ENCODE data around the gene REM2. TPM values are rescaled to one million over a fixed set of nuclear protein-coding genes. Genes with fewer than 3 reads are reported as not detected.

The REM2 gene
- total and polyA plus RNA-seq, 4 donors = 0.08 to 0.14 (median 0.11) TPM; not detected in 1

DNA sequence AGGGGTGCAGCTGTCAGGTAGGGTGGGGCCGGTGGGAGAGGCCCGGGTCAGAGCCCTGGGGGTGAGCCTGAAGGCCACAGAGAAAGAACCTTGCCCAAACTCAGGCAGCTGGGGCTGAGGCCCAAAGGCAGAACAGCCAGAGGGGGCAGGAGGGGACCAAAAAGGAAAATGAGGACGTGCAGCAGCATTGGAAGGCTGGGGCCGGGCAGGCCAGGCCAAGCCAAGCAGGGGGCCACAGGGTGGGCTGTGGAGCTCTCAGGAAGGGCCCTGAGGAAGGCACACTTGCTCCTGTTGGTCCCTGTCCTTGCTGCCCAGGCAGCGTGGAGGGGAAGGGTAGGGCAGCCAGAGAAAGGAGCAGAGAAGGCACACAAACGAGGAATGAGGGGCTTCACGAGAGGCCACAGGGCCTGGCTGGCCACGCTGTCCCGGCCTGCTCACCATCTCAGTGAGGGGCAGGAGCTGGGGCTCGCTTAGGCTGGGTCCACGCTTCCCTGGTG lies 36.2 kb upstream of the REM2 start:
- Histone ChIP-seq H3K27me3 (ENCODE audit: control insufficient read depth in 4 of 4, insufficient read depth in 4 of 4, low read length in 3 of 4) (no peaks in the 10 kb centered on the region), H3K9me3 (ENCODE audit: control insufficient read depth in 4 of 4, low read length in 3 of 4) (no peaks in the 10 kb centered on the region), H3K27ac (ENCODE audit: low read depth in 1 of 2, low read length in 2 of 2) (no peak overlapping the region), H3K9ac (ENCODE audit: low read depth in 1 of 2, low read length in 2 of 2) (no peak overlapping the region), H3K36me3 (ENCODE audit: control insufficient read depth in 4 of 4, insufficient read depth in 3 of 4, low read depth in 1 of 4, low read length in 3 of 4) (peaks cover 2 to 12% (median 4%) of the 10 kb centered on the region in 4 donors), H3K4me1 (ENCODE audit: control insufficient read depth in 4 of 4, insufficient read depth in 4 of 4, low read length in 3 of 4) (peaks cover 0 to 5% (median 3%) of the 10 kb centered on the region in 4 donors), H3K4me3 (ENCODE audit: low read depth in 1 of 3, low read length in 3 of 3) (no peak overlapping the region)
- WGBS = 91% methylated on average over 11 of the region's 11 CpGs
- TF ChIP-seq, protein P1, sequence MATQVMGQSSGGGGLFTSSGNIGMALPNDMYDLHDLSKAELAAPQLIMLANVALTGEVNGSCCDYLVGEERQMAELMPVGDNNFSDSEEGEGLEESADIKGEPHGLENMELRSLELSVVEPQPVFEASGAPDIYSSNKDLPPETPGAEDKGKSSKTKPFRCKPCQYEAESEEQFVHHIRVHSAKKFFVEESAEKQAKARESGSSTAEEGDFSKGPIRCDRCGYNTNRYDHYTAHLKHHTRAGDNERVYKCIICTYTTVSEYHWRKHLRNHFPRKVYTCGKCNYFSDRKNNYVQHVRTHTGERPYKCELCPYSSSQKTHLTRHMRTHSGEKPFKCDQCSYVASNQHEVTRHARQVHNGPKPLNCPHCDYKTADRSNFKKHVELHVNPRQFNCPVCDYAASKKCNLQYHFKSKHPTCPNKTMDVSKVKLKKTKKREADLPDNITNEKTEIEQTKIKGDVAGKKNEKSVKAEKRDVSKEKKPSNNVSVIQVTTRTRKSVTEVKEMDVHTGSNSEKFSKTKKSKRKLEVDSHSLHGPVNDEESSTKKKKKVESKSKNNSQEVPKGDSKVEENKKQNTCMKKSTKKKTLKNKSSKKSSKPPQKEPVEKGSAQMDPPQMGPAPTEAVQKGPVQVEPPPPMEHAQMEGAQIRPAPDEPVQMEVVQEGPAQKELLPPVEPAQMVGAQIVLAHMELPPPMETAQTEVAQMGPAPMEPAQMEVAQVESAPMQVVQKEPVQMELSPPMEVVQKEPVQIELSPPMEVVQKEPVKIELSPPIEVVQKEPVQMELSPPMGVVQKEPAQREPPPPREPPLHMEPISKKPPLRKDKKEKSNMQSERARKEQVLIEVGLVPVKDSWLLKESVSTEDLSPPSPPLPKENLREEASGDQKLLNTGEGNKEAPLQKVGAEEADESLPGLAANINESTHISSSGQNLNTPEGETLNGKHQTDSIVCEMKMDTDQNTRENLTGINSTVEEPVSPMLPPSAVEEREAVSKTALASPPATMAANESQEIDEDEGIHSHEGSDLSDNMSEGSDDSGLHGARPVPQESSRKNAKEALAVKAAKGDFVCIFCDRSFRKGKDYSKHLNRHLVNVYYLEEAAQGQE (IDR thresholded peaks at IDR 0.05) = no peak
- TF ChIP-seq YY1 (IDR thresholded peaks at IDR 0.05) (no peak), NR2F2 (IDR thresholded peaks at IDR 0.05) (no peak), HNF4A (conservative IDR thresholded peaks at IDR 0.05) (no peak), JUND (IDR thresholded peaks at IDR 0.05) (no peak), TAF1 (conservative IDR thresholded peaks at IDR 0.05) (no peak), FOXA2 (IDR thresholded peaks at IDR 0.05) (no peak), EGR1 (IDR thresholded peaks at IDR 0.05; ENCODE audit: low read depth in 2 of 2) (no peak), RAD21 (IDR thresholded peaks at IDR 0.05) (no peak), RXRA (IDR thresholded peaks at IDR 0.05) (no peak), FOXA1 (IDR thresholded peaks at IDR 0.05) (no peak)
- TF ChIP-seq, protein P2, sequence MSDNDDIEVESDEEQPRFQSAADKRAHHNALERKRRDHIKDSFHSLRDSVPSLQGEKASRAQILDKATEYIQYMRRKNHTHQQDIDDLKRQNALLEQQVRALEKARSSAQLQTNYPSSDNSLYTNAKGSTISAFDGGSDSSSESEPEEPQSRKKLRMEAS (IDR thresholded peaks at IDR 0.05) = no peak
- TF ChIP-seq, protein P3, sequence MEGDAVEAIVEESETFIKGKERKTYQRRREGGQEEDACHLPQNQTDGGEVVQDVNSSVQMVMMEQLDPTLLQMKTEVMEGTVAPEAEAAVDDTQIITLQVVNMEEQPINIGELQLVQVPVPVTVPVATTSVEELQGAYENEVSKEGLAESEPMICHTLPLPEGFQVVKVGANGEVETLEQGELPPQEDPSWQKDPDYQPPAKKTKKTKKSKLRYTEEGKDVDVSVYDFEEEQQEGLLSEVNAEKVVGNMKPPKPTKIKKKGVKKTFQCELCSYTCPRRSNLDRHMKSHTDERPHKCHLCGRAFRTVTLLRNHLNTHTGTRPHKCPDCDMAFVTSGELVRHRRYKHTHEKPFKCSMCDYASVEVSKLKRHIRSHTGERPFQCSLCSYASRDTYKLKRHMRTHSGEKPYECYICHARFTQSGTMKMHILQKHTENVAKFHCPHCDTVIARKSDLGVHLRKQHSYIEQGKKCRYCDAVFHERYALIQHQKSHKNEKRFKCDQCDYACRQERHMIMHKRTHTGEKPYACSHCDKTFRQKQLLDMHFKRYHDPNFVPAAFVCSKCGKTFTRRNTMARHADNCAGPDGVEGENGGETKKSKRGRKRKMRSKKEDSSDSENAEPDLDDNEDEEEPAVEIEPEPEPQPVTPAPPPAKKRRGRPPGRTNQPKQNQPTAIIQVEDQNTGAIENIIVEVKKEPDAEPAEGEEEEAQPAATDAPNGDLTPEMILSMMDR (IDR thresholded peaks at IDR 0.05; ENCODE audit: low read depth, low read length, missing input control) = no peak
- TF ChIP-seq, protein P4, sequence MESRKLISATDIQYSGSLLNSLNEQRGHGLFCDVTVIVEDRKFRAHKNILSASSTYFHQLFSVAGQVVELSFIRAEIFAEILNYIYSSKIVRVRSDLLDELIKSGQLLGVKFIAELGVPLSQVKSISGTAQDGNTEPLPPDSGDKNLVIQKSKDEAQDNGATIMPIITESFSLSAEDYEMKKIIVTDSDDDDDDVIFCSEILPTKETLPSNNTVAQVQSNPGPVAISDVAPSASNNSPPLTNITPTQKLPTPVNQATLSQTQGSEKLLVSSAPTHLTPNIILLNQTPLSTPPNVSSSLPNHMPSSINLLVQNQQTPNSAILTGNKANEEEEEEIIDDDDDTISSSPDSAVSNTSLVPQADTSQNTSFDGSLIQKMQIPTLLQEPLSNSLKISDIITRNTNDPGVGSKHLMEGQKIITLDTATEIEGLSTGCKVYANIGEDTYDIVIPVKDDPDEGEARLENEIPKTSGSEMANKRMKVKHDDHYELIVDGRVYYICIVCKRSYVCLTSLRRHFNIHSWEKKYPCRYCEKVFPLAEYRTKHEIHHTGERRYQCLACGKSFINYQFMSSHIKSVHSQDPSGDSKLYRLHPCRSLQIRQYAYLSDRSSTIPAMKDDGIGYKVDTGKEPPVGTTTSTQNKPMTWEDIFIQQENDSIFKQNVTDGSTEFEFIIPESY (IDR thresholded peaks at IDR 0.05) = no peak
- TF ChIP-seq, protein P5, sequence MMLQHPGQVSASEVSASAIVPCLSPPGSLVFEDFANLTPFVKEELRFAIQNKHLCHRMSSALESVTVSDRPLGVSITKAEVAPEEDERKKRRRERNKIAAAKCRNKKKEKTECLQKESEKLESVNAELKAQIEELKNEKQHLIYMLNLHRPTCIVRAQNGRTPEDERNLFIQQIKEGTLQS (IDR thresholded peaks at IDR 0.05) = no peak
- no peak for DNase-seq (ENCODE audit: low spot score)

All from liver (tissue), 9 donors.